ENCODE measurements around the gene GFY.
A peak's percentile ranks its signal among the peaks of the same experiment; 100 is the strongest.
"Not testable (repeated sequence)": the region's sequence is repeated elsewhere in the genome, so short reads cannot be mapped to it uniquely, and the experiment has no call there.

The GFY gene

GRCh38 chr19:49441960-49442350, 16.8 kb downstream of the GFY start:
- Histone ChIP-seq H3K36me3 (ENCODE audit: control insufficient read depth in 1 of 2, insufficient read depth in 2 of 2, low read length in 2 of 2) (peaks cover 2 to 4% of the 10 kb centered on the region in 2 donors), H3K4me1 (ENCODE audit: control insufficient read depth in 1 of 2, insufficient read depth in 2 of 2, low read length in 2 of 2) (peaks cover 3 to 23% of the 10 kb centered on the region in 2 donors), H3K27ac (ENCODE audit: low read length) (no peak overlapping the region), H3K4me3 (ENCODE audit: low read depth in 1 of 2, low read length in 2 of 2) (peak overlapping the region in 1 of 2 donors; percentile 40), H3K27me3 (ENCODE audit: low read depth, low read length) (peaks cover 40% of the 10 kb centered on the region), H3K9me3 (ENCODE audit: control insufficient read depth in 1 of 2, low read length in 2 of 2) (no peaks in the 10 kb centered on the region)

DNA sequence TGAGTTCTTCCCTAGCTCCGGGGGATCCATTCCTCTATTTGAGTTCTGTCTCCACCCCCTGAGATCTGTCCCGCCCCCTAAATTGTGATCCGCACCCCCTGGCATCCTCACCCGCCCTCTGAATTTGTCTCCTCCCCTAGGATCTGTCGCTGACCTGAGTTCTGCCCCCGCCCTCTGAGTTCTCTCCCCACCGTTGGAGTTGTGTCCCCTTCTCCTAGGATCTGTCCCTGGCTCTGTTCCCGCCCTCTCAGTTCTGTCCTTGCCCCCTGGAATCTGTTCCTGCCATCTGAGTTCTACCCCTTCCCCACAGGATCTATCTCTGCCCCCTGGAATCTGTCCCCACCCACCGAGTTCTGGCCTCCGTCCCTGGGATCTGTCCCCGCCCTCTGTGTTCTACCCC, 17.2 kb downstream of the GFY start:
- Histone ChIP-seq H3K36me3 (ENCODE audit: control insufficient read depth in 1 of 2, insufficient read depth in 2 of 2, low read length in 2 of 2) (peaks cover 3 to 8% of the 10 kb centered on the region in 2 donors), H3K27me3 (ENCODE audit: low read depth, low read length) (peaks cover 40% of the 10 kb centered on the region)

DNA sequence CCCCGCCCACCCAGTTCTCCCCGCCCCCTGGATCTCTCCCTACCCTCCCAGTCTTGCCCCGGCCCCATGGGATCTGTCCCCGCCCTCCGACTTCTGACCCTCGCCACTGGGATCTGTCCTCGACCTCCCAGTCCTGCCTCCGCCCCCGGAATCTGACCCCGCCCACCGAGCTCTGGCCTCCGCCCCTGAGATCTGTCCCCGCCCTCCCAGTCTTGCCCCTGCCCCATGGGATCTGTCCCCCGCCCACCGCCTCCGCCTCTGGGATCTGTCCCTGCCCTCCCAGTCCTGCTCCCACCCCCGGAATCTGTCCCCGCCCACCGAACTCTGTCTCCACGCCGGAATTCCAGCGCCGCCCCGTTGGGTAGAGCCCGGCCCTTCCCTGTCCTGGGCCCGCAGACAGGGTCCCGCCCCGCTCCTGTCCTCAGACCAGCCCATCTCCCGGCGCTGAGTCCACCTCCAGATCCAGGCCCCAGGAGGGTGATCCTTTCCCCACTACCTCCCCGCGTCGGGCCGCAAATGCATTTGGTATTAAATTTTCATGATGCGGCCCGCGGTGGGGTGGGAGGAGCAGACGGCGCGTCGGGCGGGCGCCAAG, 17.7 kb downstream of the GFY start:
- peaks cover 3 to 10% of the 10 kb centered on the region in 2 donors for H3K36me3 ChIP-seq (ENCODE audit: control insufficient read depth in 1 of 2, insufficient read depth in 2 of 2, low read length in 2 of 2)
- H3K27me3 ChIP-seq (ENCODE audit: low read depth, low read length): peaks cover 36% of the 10 kb centered on the region
- H3K4me3 ChIP-seq (ENCODE audit: low read depth in 1 of 2, low read length in 2 of 2): peak overlapping the region; percentile 56 to 68
- H3K27ac ChIP-seq (ENCODE audit: low read length): no peak overlapping the region
- peaks cover 3 to 23% of the 10 kb centered on the region in 2 donors for H3K4me1 ChIP-seq (ENCODE audit: control insufficient read depth in 1 of 2, insufficient read depth in 2 of 2, low read length in 2 of 2)
- H3K9me3 ChIP-seq (ENCODE audit: control insufficient read depth in 1 of 2, low read length in 2 of 2): no peaks in the 10 kb centered on the region

More for the DNA sequence above, 17.2 kb downstream of the GFY start:
- H3K9me3 ChIP-seq (ENCODE audit: control insufficient read depth in 1 of 2, low read length in 2 of 2): no peaks in the 10 kb centered on the region
- H3K27ac ChIP-seq (ENCODE audit: low read length): no peak overlapping the region
- H3K4me1 ChIP-seq (ENCODE audit: control insufficient read depth in 1 of 2, insufficient read depth in 2 of 2, low read length in 2 of 2): peaks cover 3 to 23% of the 10 kb centered on the region in 2 donors
- H3K4me3 ChIP-seq (ENCODE audit: low read depth in 1 of 2, low read length in 2 of 2): peak overlapping the region in 1 of 2 donors; percentile 40

- no peaks in the 10 kb centered on the region for H3K9me3 ChIP-seq (ENCODE audit: control insufficient read depth in 1 of 2, low read length in 2 of 2)
- peaks cover 30% of the 10 kb centered on the region for H3K27me3 ChIP-seq (ENCODE audit: low read depth, low read length)
- H3K27ac ChIP-seq (ENCODE audit: low read length): no peak overlapping the region
- H3K4me3 ChIP-seq (ENCODE audit: low read depth in 1 of 2, low read length in 2 of 2): peak overlapping the region; percentile 56 to 68
- H3K36me3 ChIP-seq (ENCODE audit: control insufficient read depth in 1 of 2, insufficient read depth in 2 of 2, low read length in 2 of 2): peaks cover 3 to 13% of the 10 kb centered on the region in 2 donors
- peaks cover 3 to 23% of the 10 kb centered on the region in 2 donors for H3K4me1 ChIP-seq (ENCODE audit: control insufficient read depth in 1 of 2, insufficient read depth in 2 of 2, low read length in 2 of 2)
These were observed 18.3 kb downstream of the GFY start for GRCh38 chr19:49443366-49444099.

- not testable (repeated sequence) for H3K4me3 ChIP-seq (ENCODE audit: low read depth in 1 of 2, low read length in 2 of 2); H3K27ac ChIP-seq (ENCODE audit: low read length); H3K9me3 ChIP-seq (ENCODE audit: control insufficient read depth in 1 of 2, low read length in 2 of 2)
- Histone ChIP-seq H3K36me3 (ENCODE audit: control insufficient read depth in 1 of 2, insufficient read depth in 2 of 2, low read length in 2 of 2) (peaks cover 3 to 18% of the 10 kb centered on the region in 2 donors), H3K4me1 (ENCODE audit: control insufficient read depth in 1 of 2, insufficient read depth in 2 of 2, low read length in 2 of 2) (peaks cover 3 to 23% of the 10 kb centered on the region in 2 donors), H3K27me3 (ENCODE audit: low read depth, low read length) (peaks cover 27% of the 10 kb centered on the region)
These were observed 19.0 kb downstream of the GFY start for GRCh38 chr19:49444100-49444700.

DNA sequence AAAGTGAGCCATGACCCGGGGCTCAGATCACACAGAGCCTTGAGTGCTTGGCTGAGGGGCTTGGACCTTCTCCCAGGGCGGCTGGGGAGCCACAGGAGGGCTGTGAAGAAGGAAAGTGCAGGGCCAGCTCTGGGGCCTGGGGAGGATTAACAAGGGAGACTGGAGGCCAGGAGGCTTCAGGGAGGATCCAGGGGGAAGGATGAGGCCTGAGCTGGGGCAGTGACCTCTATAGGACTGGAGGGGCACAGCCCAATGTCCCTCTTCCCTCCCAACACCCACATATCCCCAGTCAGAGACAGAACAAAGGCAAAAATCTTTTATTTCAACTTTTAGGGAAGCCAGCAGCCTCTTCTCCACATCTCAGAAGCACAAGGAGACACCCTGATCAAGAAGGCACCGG, 20.8 kb downstream of the GFY start:
- H3K27ac ChIP-seq (ENCODE audit: low read length): no peak overlapping the region
- H3K27me3 ChIP-seq (ENCODE audit: low read depth, low read length): peaks cover 9% of the 10 kb centered on the region
- H3K4me1 ChIP-seq (ENCODE audit: control insufficient read depth in 1 of 2, insufficient read depth in 2 of 2, low read length in 2 of 2): peaks cover 3 to 22% of the 10 kb centered on the region in 2 donors
- H3K9me3 ChIP-seq (ENCODE audit: control insufficient read depth in 1 of 2, low read length in 2 of 2): no peaks in the 10 kb centered on the region
- H3K36me3 ChIP-seq (ENCODE audit: control insufficient read depth in 1 of 2, insufficient read depth in 2 of 2, low read length in 2 of 2): peaks cover 3 to 21% of the 10 kb centered on the region in 2 donors
- no peak overlapping the region for H3K4me3 ChIP-seq (ENCODE audit: low read depth in 1 of 2, low read length in 2 of 2)

DNA sequence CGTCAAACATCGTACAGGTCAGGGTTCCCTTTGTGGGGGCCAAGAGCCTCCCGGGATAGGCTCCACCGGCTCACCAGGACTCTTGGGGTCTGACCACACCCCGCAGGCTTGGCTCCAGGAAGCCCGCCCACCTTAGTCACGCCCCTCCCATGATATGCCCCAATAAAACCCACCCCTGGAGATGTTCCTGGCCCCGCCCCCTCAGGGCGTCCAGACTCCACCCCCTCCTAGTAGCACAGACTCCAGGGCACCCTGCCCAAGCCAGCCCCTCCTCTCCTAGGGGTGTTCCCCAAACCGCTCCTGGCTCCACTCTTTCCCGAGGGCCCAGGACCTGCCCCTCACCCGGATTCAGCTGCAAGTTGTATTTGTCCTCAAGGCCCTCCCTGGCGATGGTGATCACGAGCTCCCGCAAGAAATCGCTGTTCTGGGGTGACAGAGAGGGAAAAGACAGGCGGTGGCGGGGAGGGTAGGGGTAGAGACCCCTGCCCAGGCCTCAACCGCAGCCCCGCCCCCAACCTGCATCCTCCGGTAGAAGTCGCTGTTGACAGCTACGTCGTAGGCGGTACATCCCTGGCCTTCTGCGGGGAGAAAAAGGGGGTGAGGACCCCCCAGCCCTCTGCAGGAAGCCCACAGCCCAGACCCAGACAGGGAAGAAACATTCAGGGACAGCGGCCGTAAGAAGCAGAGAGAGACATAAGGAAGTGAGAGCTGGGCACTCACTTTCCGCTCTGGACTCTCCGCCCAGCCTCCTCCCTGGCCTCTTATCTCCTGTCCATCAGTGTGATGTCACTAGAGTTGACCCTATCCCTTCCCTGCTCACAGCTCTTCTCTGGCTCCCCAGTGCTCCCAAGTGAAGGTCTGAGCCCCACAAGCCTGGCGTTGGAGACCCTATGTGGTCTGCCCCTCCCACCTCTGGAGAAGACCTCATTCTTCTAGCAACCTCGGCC, 22.6 kb downstream of the GFY start:
- no peak overlapping the region for H3K27ac ChIP-seq (ENCODE audit: low read length)
- peaks cover 3 to 21% of the 10 kb centered on the region in 2 donors for H3K36me3 ChIP-seq (ENCODE audit: control insufficient read depth in 1 of 2, insufficient read depth in 2 of 2, low read length in 2 of 2)
- H3K4me1 ChIP-seq (ENCODE audit: control insufficient read depth in 1 of 2, insufficient read depth in 2 of 2, low read length in 2 of 2): peaks cover 0 to 21% of the 10 kb centered on the region in 2 donors
- H3K27me3 ChIP-seq (ENCODE audit: low read depth, low read length): no peaks in the 10 kb centered on the region
- H3K4me3 ChIP-seq (ENCODE audit: low read depth in 1 of 2, low read length in 2 of 2): no peak overlapping the region
- no peaks in the 10 kb centered on the region for H3K9me3 ChIP-seq (ENCODE audit: control insufficient read depth in 1 of 2, low read length in 2 of 2)

DNA sequence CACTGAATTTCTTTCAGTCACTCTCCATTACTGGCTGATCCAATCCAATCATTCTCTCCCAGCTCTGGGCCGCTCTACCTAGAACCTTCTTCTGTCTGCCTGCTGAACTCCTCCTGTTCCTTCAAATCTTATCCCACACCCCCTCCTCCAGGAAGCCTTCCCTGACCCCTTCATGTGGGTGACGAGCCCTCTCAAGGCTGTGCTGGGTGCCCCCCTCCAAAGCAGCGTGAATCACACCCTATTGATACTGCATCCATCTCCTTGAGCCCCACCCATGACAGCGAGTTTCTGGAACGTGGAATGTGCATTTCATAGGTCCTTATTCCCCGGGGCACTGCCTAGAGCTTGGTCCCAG, 23.2 kb downstream of the GFY start:
- H3K9me3 ChIP-seq (ENCODE audit: control insufficient read depth in 1 of 2, low read length in 2 of 2): no peaks in the 10 kb centered on the region
- no peak overlapping the region for H3K4me3 ChIP-seq (ENCODE audit: low read depth in 1 of 2, low read length in 2 of 2)
- peaks cover 0 to 15% of the 10 kb centered on the region in 2 donors for H3K4me1 ChIP-seq (ENCODE audit: control insufficient read depth in 1 of 2, insufficient read depth in 2 of 2, low read length in 2 of 2)
- H3K27ac ChIP-seq (ENCODE audit: low read length): no peak overlapping the region
- peaks cover 3 to 21% of the 10 kb centered on the region in 2 donors for H3K36me3 ChIP-seq (ENCODE audit: control insufficient read depth in 1 of 2, insufficient read depth in 2 of 2, low read length in 2 of 2)
- H3K27me3 ChIP-seq (ENCODE audit: low read depth, low read length): no peaks in the 10 kb centered on the region

GRCh38 chr19:49450405-49450804, 25.2 kb downstream of the GFY start:
- Histone ChIP-seq H3K9me3 (ENCODE audit: control insufficient read depth in 1 of 2, low read length in 2 of 2) (no peaks in the 10 kb centered on the region), H3K4me3 (ENCODE audit: low read depth in 1 of 2, low read length in 2 of 2) (peak overlapping the region in 1 of 2 donors; percentile 96), H3K4me1 (ENCODE audit: control insufficient read depth in 1 of 2, insufficient read depth in 2 of 2, low read length in 2 of 2) (peaks cover 0 to 25% of the 10 kb centered on the region in 2 donors), H3K27me3 (ENCODE audit: low read depth, low read length) (no peaks in the 10 kb centered on the region), H3K27ac (ENCODE audit: low read length) (no peak overlapping the region), H3K36me3 (ENCODE audit: control insufficient read depth in 1 of 2, insufficient read depth in 2 of 2, low read length in 2 of 2) (peaks cover 3 to 24% of the 10 kb centered on the region in 2 donors)

GRCh38 chr19:49451430-49452181, 26.4 kb downstream of the GFY start, which contains the start of gene PIH1D1:
Gene PIH1D1, minus strand, starts transcription at chr19:49451814. Its CDS starts 240 bp downstream, at chr19:49451574.
- peaks cover 0 to 25% of the 10 kb centered on the region in 2 donors for H3K4me1 ChIP-seq (ENCODE audit: control insufficient read depth in 1 of 2, insufficient read depth in 2 of 2, low read length in 2 of 2)
- H3K4me3 ChIP-seq (ENCODE audit: low read depth in 1 of 2, low read length in 2 of 2): peak within 1 kb of the TSS; percentile 90 to 96

More at GRCh38 chr19:49451430-49452181, 26.4 kb downstream of the GFY start, which contains the start of gene PIH1D1:
- Histone ChIP-seq H3K27me3 (ENCODE audit: low read depth, low read length) (no peaks in the 10 kb centered on the region), H3K9me3 (ENCODE audit: control insufficient read depth in 1 of 2, low read length in 2 of 2) (no peaks in the 10 kb centered on the region), H3K36me3 (ENCODE audit: control insufficient read depth in 1 of 2, insufficient read depth in 2 of 2, low read length in 2 of 2) (peaks cover 3 to 27% of the 10 kb centered on the region in 2 donors), H3K27ac (ENCODE audit: low read length) (peak within 1 kb of the TSS; percentile 88)

All from muscle layer of duodenum (tissue), 2 donors.